ENCODE results near the gene SERPINB13.

SERPINB13 gene

DNA sequence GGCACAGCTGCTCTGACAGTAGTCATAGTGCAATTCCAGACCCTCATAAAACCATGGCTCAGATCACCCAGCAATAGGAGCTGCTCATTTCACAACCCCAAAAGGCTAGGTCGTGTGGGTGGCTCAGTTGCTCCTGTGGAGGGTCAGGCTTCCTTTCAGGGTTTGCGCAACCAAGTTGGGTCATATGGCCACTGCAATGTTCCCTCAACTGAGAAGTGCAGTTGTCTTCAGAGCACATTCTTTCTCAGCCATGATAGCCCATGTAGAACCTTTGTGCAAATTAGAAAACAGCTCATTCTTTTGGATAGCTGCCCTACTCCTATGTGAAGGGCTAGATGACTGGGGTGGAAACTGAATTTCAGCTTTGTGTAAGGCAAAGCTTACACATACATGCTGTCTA, 3.2 kb downstream of the SERPINB13 start:
- H3K27ac ChIP-seq: no peak overlapping the region
- H3K4me3 ChIP-seq (ENCODE audit: low read depth, low read length): no peak overlapping the region
- H3K27me3 ChIP-seq (replicated peaks): no peaks in the 10 kb centered on the region
- DNase-seq: no peak
- no peaks in the 10 kb centered on the region for H3K36me3 ChIP-seq (replicated peaks)
- TF ChIP-seq, protein P1, sequence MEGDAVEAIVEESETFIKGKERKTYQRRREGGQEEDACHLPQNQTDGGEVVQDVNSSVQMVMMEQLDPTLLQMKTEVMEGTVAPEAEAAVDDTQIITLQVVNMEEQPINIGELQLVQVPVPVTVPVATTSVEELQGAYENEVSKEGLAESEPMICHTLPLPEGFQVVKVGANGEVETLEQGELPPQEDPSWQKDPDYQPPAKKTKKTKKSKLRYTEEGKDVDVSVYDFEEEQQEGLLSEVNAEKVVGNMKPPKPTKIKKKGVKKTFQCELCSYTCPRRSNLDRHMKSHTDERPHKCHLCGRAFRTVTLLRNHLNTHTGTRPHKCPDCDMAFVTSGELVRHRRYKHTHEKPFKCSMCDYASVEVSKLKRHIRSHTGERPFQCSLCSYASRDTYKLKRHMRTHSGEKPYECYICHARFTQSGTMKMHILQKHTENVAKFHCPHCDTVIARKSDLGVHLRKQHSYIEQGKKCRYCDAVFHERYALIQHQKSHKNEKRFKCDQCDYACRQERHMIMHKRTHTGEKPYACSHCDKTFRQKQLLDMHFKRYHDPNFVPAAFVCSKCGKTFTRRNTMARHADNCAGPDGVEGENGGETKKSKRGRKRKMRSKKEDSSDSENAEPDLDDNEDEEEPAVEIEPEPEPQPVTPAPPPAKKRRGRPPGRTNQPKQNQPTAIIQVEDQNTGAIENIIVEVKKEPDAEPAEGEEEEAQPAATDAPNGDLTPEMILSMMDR (IDR thresholded peaks at IDR 0.05; ENCODE audit: low read depth, low read length, missing control alignments): no peak
- in situ Hi-C loops (cut with HindIII; ENCODE audit: low pct_ligation_motif_present, low sequenced_read_pairs): no loop called here

DNA sequence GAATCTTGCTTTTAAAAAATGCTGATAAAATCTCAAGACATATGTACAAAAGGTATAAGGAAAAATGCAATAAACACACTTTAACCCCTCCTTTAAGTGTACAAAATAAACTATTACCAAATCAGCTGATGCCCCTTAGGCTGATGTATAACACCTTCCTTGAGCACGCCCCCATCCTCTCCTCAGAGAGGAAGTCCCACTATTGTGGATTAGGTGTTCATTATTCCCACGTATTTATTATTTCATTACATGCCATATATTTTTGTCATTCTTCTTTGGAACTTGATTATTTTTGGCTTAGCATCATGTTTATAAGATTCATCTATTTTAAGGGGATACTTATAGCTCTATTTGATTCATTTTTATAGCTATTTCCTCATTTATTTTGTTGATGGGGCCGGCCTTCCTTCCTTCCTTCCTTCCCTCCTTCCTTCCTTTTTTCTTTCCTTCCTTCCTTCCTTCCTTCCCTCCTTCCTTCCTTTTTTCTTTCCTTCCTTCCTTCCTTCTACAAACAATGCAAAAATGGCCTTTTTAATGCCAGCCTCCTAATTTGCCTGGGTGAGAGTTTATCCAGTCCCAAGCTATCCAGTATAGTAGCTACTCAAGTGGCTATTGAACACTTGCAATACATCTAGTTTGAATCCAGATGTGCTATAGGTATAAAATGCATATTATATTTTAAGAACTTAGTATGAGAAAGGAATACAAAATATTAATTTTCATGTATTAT, 4.0 kb downstream of the SERPINB13 start:
- Histone ChIP-seq H3K27ac (no peak overlapping the region), H3K4me3 (ENCODE audit: low read depth, low read length) (no peak overlapping the region), H3K27me3 (replicated peaks) (no peaks in the 10 kb centered on the region), H3K36me3 (replicated peaks) (no peaks in the 10 kb centered on the region)
- TF ChIP-seq, protein P1 (IDR thresholded peaks at IDR 0.05; ENCODE audit: low read depth, low read length, missing control alignments): no peak
- DNase-seq: no peak
- in situ Hi-C loops (cut with HindIII; ENCODE audit: low pct_ligation_motif_present, low sequenced_read_pairs): no loop called here

DNA sequence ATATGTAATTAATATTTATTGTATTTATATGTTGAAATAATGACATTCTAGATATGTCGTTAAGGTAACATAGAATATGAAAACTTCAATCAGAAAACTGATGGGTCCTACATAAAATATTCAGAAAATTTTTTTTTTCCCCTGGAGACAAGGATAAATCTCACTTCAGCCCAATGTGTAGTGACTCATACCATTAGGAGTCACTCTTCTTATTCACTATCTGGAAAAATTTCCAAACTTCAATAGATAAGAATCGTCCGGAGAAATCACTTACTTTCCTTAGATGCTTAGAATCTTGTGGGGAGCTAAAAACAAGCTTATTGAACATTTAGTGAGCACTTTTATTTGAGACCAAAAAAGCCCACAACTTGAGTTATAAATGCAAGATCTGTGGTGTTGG, 4.6 kb downstream of the SERPINB13 start:
- H3K36me3 ChIP-seq (replicated peaks): no peaks in the 10 kb centered on the region
- DNase-seq: no peak
- H3K4me3 ChIP-seq (ENCODE audit: low read depth, low read length): no peak overlapping the region
- no peaks in the 10 kb centered on the region for H3K27me3 ChIP-seq (replicated peaks)
- in situ Hi-C loops (cut with HindIII; ENCODE audit: low pct_ligation_motif_present, low sequenced_read_pairs): no loop called here
- TF ChIP-seq, protein P1 (IDR thresholded peaks at IDR 0.05; ENCODE audit: low read depth, low read length, missing control alignments): no peak
- H3K27ac ChIP-seq: no peak overlapping the region

DNA sequence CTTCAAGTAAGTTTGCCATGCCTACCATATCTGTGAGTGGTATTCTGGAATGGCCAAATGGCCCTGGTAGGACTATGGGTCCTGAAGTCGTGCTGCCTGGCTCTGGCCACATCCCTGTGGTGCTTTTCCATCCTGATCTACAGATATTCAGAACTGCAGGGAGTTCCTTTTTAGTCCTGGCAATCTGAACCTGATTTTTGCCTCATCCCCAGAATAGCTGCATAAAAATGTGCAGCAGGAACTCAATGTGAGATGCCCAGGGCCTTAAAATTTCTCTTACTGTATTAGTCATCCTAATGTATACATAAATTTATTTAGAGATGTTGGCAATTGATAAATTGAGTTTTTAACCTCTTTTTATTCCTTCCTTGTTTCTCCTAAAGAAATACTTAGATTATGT, 5.3 kb downstream of the SERPINB13 start:
- in situ Hi-C loops (cut with HindIII; ENCODE audit: low pct_ligation_motif_present, low sequenced_read_pairs): no loop called here
- TF ChIP-seq, protein P1 (IDR thresholded peaks at IDR 0.05; ENCODE audit: low read depth, low read length, missing control alignments): no peak
- H3K4me3 ChIP-seq (ENCODE audit: low read depth, low read length): no peak overlapping the region
- no peak overlapping the region for H3K27ac ChIP-seq
- no peaks in the 10 kb centered on the region for H3K27me3 ChIP-seq (replicated peaks)
- DNase-seq: no peak
- H3K36me3 ChIP-seq (replicated peaks): no peaks in the 10 kb centered on the region

DNA sequence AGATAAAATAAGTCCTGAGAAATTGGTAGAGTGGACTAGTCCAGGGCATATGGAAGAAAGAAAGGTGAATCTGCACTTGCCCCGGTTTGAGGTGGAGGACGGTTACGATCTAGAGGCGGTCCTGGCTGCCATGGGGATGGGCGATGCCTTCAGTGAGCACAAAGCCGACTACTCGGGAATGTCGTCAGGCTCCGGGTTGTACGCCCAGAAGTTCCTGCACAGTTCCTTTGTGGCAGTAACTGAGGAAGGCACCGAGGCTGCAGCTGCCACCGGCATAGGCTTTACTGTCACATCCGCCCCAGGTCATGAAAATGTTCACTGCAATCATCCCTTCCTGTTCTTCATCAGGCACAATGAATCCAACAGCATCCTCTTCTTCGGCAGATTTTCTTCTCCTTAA, 9.8 kb downstream of the SERPINB13 start:
- no peak for DNase-seq
- TF ChIP-seq, protein P1 (IDR thresholded peaks at IDR 0.05; ENCODE audit: low read depth, low read length, missing control alignments): no peak
- no peaks in the 10 kb centered on the region for H3K36me3 ChIP-seq (replicated peaks)
- in situ Hi-C loops (cut with HindIII; ENCODE audit: low pct_ligation_motif_present, low sequenced_read_pairs): no loop called here
- no peak overlapping the region for H3K27ac ChIP-seq
- no peaks in the 10 kb centered on the region for H3K27me3 ChIP-seq (replicated peaks)
- no peak overlapping the region for H3K4me3 ChIP-seq (ENCODE audit: low read depth, low read length)

DNA sequence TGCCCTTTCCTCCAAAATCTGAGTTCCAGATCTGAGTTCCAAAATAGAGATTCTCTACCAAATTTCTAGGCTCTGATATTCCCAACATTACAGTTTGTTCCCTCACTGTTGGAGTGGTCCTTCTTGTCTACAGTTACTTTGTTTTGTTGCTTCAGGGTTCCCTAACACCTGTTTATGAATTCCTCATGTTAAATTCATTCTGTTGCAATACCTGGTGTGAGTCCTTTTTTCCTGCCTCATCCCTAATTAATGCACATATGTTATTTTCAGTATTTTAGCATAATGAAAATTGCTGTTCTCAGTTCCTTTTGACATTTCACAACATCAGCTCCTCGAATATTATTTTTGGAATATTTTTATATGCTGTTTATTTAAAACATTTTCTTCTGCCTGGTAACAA, 16.2 kb downstream of the SERPINB13 start:
- Histone ChIP-seq H3K36me3 (replicated peaks) (no peaks in the 10 kb centered on the region), H3K4me3 (ENCODE audit: low read depth, low read length) (no peak overlapping the region), H3K27ac (no peak overlapping the region), H3K27me3 (replicated peaks) (no peaks in the 10 kb centered on the region)
- DNase-seq: no peak
- in situ Hi-C loops (cut with HindIII; ENCODE audit: low pct_ligation_motif_present, low sequenced_read_pairs): no loop called here
- TF ChIP-seq, protein P1 (IDR thresholded peaks at IDR 0.05; ENCODE audit: low read depth, low read length, missing control alignments): no peak
